Stomach (tissue), 9 donors: ENCODE results near the gene CFAP70. TPM values are rescaled to one million over a fixed set of nuclear protein-coding genes. Genes with fewer than 3 reads are reported as not detected.

Experiments
- DNase-seq, 2 donors: peaks; one replicate each; pipeline versions ENCODE4 v3.0.0 to v3.0.0-alpha.2; 2013 to 2019
- H3K27ac ChIP-seq, 5 donors: fragments of 200-600 bp in 4 of 5; sonication (generic) in 4 of 5; one replicate each; pipeline ENCODE4 v1.5.1; 2013 to 2019; ENCODE audit warnings: mild to moderate bottlenecking in 1 of 5, moderate library complexity in 1 of 5
- H3K27me3 ChIP-seq, 3 donors: fragments of 200-600 bp; sonication (generic); one replicate each; pipeline ENCODE4 v1.5.1; 2017 to 2019; ENCODE audit warnings: mixed run types in 1 of 3
- H3K36me3 ChIP-seq, 4 donors: fragments of 200-600 bp; sonication (generic); 1 replicate in 3 of 4; 2 replicates in 1 of 4; pipeline ENCODE4 v1.5.1; 2016 to 2019
- H3K4me1 ChIP-seq, 4 donors: fragments of 200-600 bp; sonication (generic); one replicate each; pipeline ENCODE4 v1.5.1; 2016 to 2019
- H3K4me3 ChIP-seq, 4 donors: fragments of 200-600 bp; sonication (generic) in 3 of 4; one replicate each; pipeline ENCODE4 v1.5.1; 2016 to 2019; ENCODE audit warnings: mild to moderate bottlenecking in 1 of 4
- H3K9me3 ChIP-seq, 4 donors: fragments of 200-600 bp; sonication (generic); one replicate each; pipeline ENCODE4 v1.5.1; 2016 to 2019
- CTCF ChIP-seq, 7 experiments: fragments of 450-650 bp in 4 of 7; fragments of 200-600 bp in 3 of 7; sonication (generic) in 3 of 7; IDR thresholded peaks; one replicate each; pipeline ENCODE4 v1.5.1; 2016 to 2019; ENCODE audit warnings: antibody characterized with exemption in 7 of 7, control low read depth in 2 of 7, mild to moderate bottlenecking in 1 of 7
- EP300 ChIP-seq: sonication (generic); formaldehyde crosslinking; IDR thresholded peaks from one replicate; pipeline ENCODE4 v1.6.1; 2017; ENCODE audit warnings: antibody characterized with exemption
- POLR2A ChIP-seq, 4 donors: fragments of 450-650 bp; IDR thresholded peaks; one replicate each; pipeline ENCODE4 v1.6.1; 2016; ENCODE audit warnings: antibody characterized with exemption in 4 of 4, control low read depth in 2 of 4, mild to moderate bottlenecking in 1 of 4, moderate library complexity in 1 of 4
- POLR2AphosphoS5 ChIP-seq, 3 donors: sonication (generic); formaldehyde crosslinking; IDR thresholded peaks; one replicate each; pipeline ENCODE4 v1.6.1; 2016; ENCODE audit warnings: antibody characterized with exemption in 3 of 3
- WGBS, 5 donors: extraction: QIAGEN DNeasy Blood & Tissue Kit in 3 of 5; methylation state at CpG; one replicate each; pipeline versions ENCODE4 v1.1.5 to v1.1.7; 2013 to 2018; 5-methylcytosine and 5-hydroxymethylcytosine counted together
- intact Hi-C: fragments of 100-400 bp; cut with DNase I; formaldehyde crosslinking; loops from one replicate; pipeline ENCODE4 v1.15.1; 2023; ENCODE audit warnings: low total_unique reads
- polyA plus RNA-seq, 3 donors: library from polyadenylated mRNA; stranded (reverse); fragments of 200-250 nt; gene quantifications; one replicate each; pipeline ENCODE4 v1.2.3, GENCODE V29; 2013
- total RNA-seq, 5 donors: library from RNA; depleted of rRNA; stranded (reverse); fragments of >200 nt; gene quantifications; one replicate each; pipeline versions ENCODE4 v1.1.0 to v1.2.3, GENCODE V29; 2014 to 2016
- donor health status: healthy with polysubstance abuse.
- donor health status: Bipolar disorder and iron deficiency.
- donor health status: healthy.

The CFAP70 gene
- total and polyA plus RNA-seq, 8 donors: 0.29 to 9.0 (median 2.0) TPM

- Histone ChIP-seq H3K9me3 (no peaks in the 10 kb centered on the region), H3K27me3 (no peaks in the 10 kb centered on the region), H3K27ac (no peak overlapping the region), H3K36me3 (peaks cover 48 to 93% (median 89%) of the 10 kb centered on the region in 4 donors), H3K4me3 (no peak overlapping the region), H3K4me1 (no peaks in the 10 kb centered on the region)
- no peak for DNase-seq
- intact Hi-C loops: no loop called here
- 91 to 96% (median 93%) methylated on average over 4 of the region's 4 CpGs for WGBS, 5 donors
- TF ChIP-seq EP300 (no peak), CTCF (IDR thresholded peaks at IDR 0.05) (no peak), POLR2A (IDR thresholded peaks at IDR 0.05) (no peak), POLR2AphosphoS5 (IDR thresholded peaks at IDR 0.05) (no peak)
These were observed 29.6 kb upstream of the CFAP70 start for GRCh38 chr10:73388228-73388627.

GRCh38 chr10:73386583-73386982, 27.9 kb upstream of the CFAP70 start:
- H3K9me3 ChIP-seq: no peaks in the 10 kb centered on the region

GRCh38 chr10:73379064-73379748, 20.5 kb upstream of the CFAP70 start:
- intact Hi-C loops: no loop called here
- no peak for TF ChIP-seq EP300
- TF ChIP-seq CTCF (IDR thresholded peaks at IDR 0.05): no peak
- TF ChIP-seq POLR2AphosphoS5 (IDR thresholded peaks at IDR 0.05): no peak
- DNase-seq: no peak
- Histone ChIP-seq H3K4me3 (no peak overlapping the region), H3K36me3 (peaks cover 59 to 100% (median 100%) of the 10 kb centered on the region in 4 donors), H3K9me3 (no peaks in the 10 kb centered on the region), H3K4me1 (no peaks in the 10 kb centered on the region), H3K27ac (no peak overlapping the region), H3K27me3 (no peaks in the 10 kb centered on the region)
- 52 to 87% (median 84%) methylated on average over 1 of the region's 1 CpG for WGBS, 5 donors

More at GRCh38 chr10:73386583-73386982, 27.9 kb upstream of the CFAP70 start:
- 95 to 98% (median 96%) methylated on average over 7 of the region's 7 CpGs for WGBS, 5 donors
- no peak for DNase-seq
- Histone ChIP-seq H3K36me3 (peaks cover 60 to 100% (median 97%) of the 10 kb centered on the region in 4 donors), H3K27ac (no peak overlapping the region), H3K4me1 (no peaks in the 10 kb centered on the region), H3K27me3 (no peaks in the 10 kb centered on the region), H3K4me3 (no peak overlapping the region)
- TF ChIP-seq POLR2AphosphoS5 (IDR thresholded peaks at IDR 0.05) (no peak), POLR2A (IDR thresholded peaks at IDR 0.05) (no peak), CTCF (IDR thresholded peaks at IDR 0.05) (no peak), EP300 (no peak)
- intact Hi-C loops: no loop called here

GRCh38 chr10:73376679-73377078, 18.0 kb upstream of the CFAP70 start:
- H3K36me3 ChIP-seq: peaks cover 41 to 100% (median 98%) of the 10 kb centered on the region in 4 donors
- TF ChIP-seq POLR2AphosphoS5 (IDR thresholded peaks at IDR 0.05) (no peak), CTCF (IDR thresholded peaks at IDR 0.05) (no peak), POLR2A (IDR thresholded peaks at IDR 0.05) (no peak), EP300 (no peak)

More at GRCh38 chr10:73376679-73377078, 18.0 kb upstream of the CFAP70 start:
- H3K27me3 ChIP-seq: no peaks in the 10 kb centered on the region
- no peak overlapping the region for H3K4me3 ChIP-seq
- no peaks in the 10 kb centered on the region for H3K9me3 ChIP-seq
- DNase-seq: no peak
- no peak overlapping the region for H3K27ac ChIP-seq
- no peaks in the 10 kb centered on the region for H3K4me1 ChIP-seq
- 72 to 85% (median 84%) methylated on average over 3 of the region's 3 CpGs for whole genome bisulfite sequencing, 5 donors
- intact Hi-C loops: no loop called here
